ENCODE results near the gene AUH. TPM values are rescaled to one million over a fixed set of nuclear protein-coding genes. Genes with fewer than 3 reads are reported as not detected.

AUH gene
- total and polyA plus RNA-seq, 2 donors from 2014 or later = 31.6 to 63.5 TPM

GRCh38 chr9:91296354-91296753 is 65.4 kb downstream of the AUH start:
- Histone ChIP-seq H3K36me3 (ENCODE audit: control insufficient read depth in 2 of 3, insufficient read depth in 3 of 3, low read length in 3 of 3) (peaks cover 11 to 19% (median 13%) of the 10 kb centered on the region in 3 donors), H3K9ac (ENCODE audit: low read length in 3 of 3) (no peak overlapping the region), H3K27me3 (ENCODE audit: control insufficient read depth, insufficient read depth, low read length) (no peaks in the 10 kb centered on the region), H3K27ac (ENCODE audit: low read depth in 2 of 2, low read length in 2 of 2) (no peak overlapping the region), H3K4me1 (ENCODE audit: control insufficient read depth in 2 of 3, insufficient read depth in 2 of 3, low read depth in 1 of 3, low read length in 3 of 3) (no peaks in the 10 kb centered on the region), H3K9me3 (ENCODE audit: control insufficient read depth in 2 of 3, insufficient read depth in 1 of 3, low read length in 3 of 3) (no peaks in the 10 kb centered on the region), H3K4me3 (ENCODE audit: low read length in 3 of 3) (no peak overlapping the region)
- TF ChIP-seq CTCF (IDR thresholded peaks at IDR 0.05; ENCODE audit: borderline replicate concordance, extremely low read depth, insufficient read depth) = no peak
- intact Hi-C loops (cut with DNase I) = no loop called here
- DNase-seq (no peak), FAIRE-seq (no peak)

- H3K4me1 ChIP-seq (ENCODE audit: control insufficient read depth in 2 of 3, insufficient read depth in 2 of 3, low read depth in 1 of 3, low read length in 3 of 3) = no peaks in the 10 kb centered on the region
- no peaks in the 10 kb centered on the region for H3K27me3 ChIP-seq (ENCODE audit: control insufficient read depth, insufficient read depth, low read length)
- TF ChIP-seq CTCF (IDR thresholded peaks at IDR 0.05; ENCODE audit: borderline replicate concordance, extremely low read depth, insufficient read depth) = no peak
- H3K9ac ChIP-seq (ENCODE audit: low read length in 3 of 3) = no peak overlapping the region
- FAIRE-seq (no peak), DNase-seq (no peak)
- peaks cover 13 to 19% (median 13%) of the 10 kb centered on the region in 3 donors for H3K36me3 ChIP-seq (ENCODE audit: control insufficient read depth in 2 of 3, insufficient read depth in 3 of 3, low read length in 3 of 3)
- no peak overlapping the region for H3K27ac ChIP-seq (ENCODE audit: low read depth in 2 of 2, low read length in 2 of 2)
- no peak overlapping the region for H3K4me3 ChIP-seq (ENCODE audit: low read length in 3 of 3)
- H3K9me3 ChIP-seq (ENCODE audit: control insufficient read depth in 2 of 3, insufficient read depth in 1 of 3, low read length in 3 of 3) = no peaks in the 10 kb centered on the region
- intact Hi-C loops (cut with DNase I) = no loop called here
Measured at GRCh38 chr9:91295357-91295756, 66.4 kb downstream of the AUH start.

GRCh38 chr9:91291866-91292265 is 69.9 kb downstream of the AUH start:
- Histone ChIP-seq H3K4me1 (ENCODE audit: control insufficient read depth in 2 of 3, insufficient read depth in 2 of 3, low read depth in 1 of 3, low read length in 3 of 3) (no peaks in the 10 kb centered on the region), H3K9ac (ENCODE audit: low read length in 3 of 3) (no peak overlapping the region), H3K4me3 (ENCODE audit: low read length in 3 of 3) (no peak overlapping the region), H3K27ac (ENCODE audit: low read depth in 2 of 2, low read length in 2 of 2) (no peak overlapping the region), H3K27me3 (ENCODE audit: control insufficient read depth, insufficient read depth, low read length) (no peaks in the 10 kb centered on the region), H3K9me3 (ENCODE audit: control insufficient read depth in 2 of 3, insufficient read depth in 1 of 3, low read length in 3 of 3) (no peaks in the 10 kb centered on the region), H3K36me3 (ENCODE audit: control insufficient read depth in 2 of 3, insufficient read depth in 3 of 3, low read length in 3 of 3) (peaks cover 12 to 17% (median 13%) of the 10 kb centered on the region in 3 donors)
- intact Hi-C loops (cut with DNase I) = no loop called here
- FAIRE-seq (no peak), DNase-seq (no peak)
- TF ChIP-seq CTCF (IDR thresholded peaks at IDR 0.05; ENCODE audit: borderline replicate concordance, extremely low read depth, insufficient read depth) = no peak

- DNase-seq (no peak), FAIRE-seq (no peak)
- intact Hi-C loops (cut with DNase I) = no loop called here
- H3K27ac ChIP-seq (ENCODE audit: low read depth in 2 of 2, low read length in 2 of 2) = no peak overlapping the region
- H3K9me3 ChIP-seq (ENCODE audit: control insufficient read depth in 2 of 3, insufficient read depth in 1 of 3, low read length in 3 of 3) = no peaks in the 10 kb centered on the region
- no peaks in the 10 kb centered on the region for H3K4me1 ChIP-seq (ENCODE audit: control insufficient read depth in 2 of 3, insufficient read depth in 2 of 3, low read depth in 1 of 3, low read length in 3 of 3)
- H3K36me3 ChIP-seq (ENCODE audit: control insufficient read depth in 2 of 3, insufficient read depth in 3 of 3, low read length in 3 of 3) = peaks cover 7 to 10% (median 9%) of the 10 kb centered on the region in 3 donors
- no peak overlapping the region for H3K4me3 ChIP-seq (ENCODE audit: low read length in 3 of 3)
- H3K9ac ChIP-seq (ENCODE audit: low read length in 3 of 3) = no peak overlapping the region
- no peak for TF ChIP-seq CTCF (IDR thresholded peaks at IDR 0.05; ENCODE audit: borderline replicate concordance, extremely low read depth, insufficient read depth)
- no peaks in the 10 kb centered on the region for H3K27me3 ChIP-seq (ENCODE audit: control insufficient read depth, insufficient read depth, low read length)
Measured at GRCh38 chr9:91289244-91289643, 72.5 kb downstream of the AUH start.

All from kidney (tissue), 14 donors.